HG02884 (cell line): ENCODE measurements around the gene LATS2.

Experiments
- ATAC-seq: cut with Tn5 transposase; IDR thresholded peaks from one replicate; pipeline ENCODE4 v1.9.1; 2021; ENCODE audit warnings: mild to moderate bottlenecking, moderate library complexity; ENCODE audit not compliant: unreplicated experiment

Gene LATS2

GRCh38 chr13:21061029-21061763 is at the start of gene LATS2:
LATS2 (minus strand) TSS chr13:21061586; CDS start chr13:21046026, 15,560 bp downstream.
- ATAC-seq, result peak; percentile 80

GRCh38 chr13:21109168-21109567 is 47.8 kb upstream of the LATS2 start:
- ATAC-seq, result no peak

- no peak for ATAC-seq
These were observed 44.7 kb upstream of the LATS2 start for GRCh38 chr13:21106089-21106488.

- ATAC-seq, result no peak
These were observed 43.0 kb upstream of the LATS2 start for GRCh38 chr13:21104199-21105019.

GRCh38 chr13:21101865-21102576 is 40.6 kb upstream of the LATS2 start:
- no peak for ATAC-seq

GRCh38 chr13:21100994-21101757 is 39.8 kb upstream of the LATS2 start:
- ATAC-seq, result no peak

- ATAC-seq, result no peak
These were observed 38.8 kb upstream of the LATS2 start for GRCh38 chr13:21100211-21100610.

GRCh38 chr13:21095311-21095710 is 33.9 kb upstream of the LATS2 start:
- ATAC-seq, result no peak

GRCh38 chr13:21089830-21090229 is 28.4 kb upstream of the LATS2 start:
- no peak for ATAC-seq

GRCh38 chr13:21088534-21088933 is 27.1 kb upstream of the LATS2 start:
- ATAC-seq, result no peak

GRCh38 chr13:21086929-21087328 is 25.5 kb upstream of the LATS2 start:
- ATAC-seq, result no peak

- no peak for ATAC-seq
These were observed 20.5 kb upstream of the LATS2 start for GRCh38 chr13:21081926-21082325.

- no peak for ATAC-seq
These were observed 19.2 kb upstream of the LATS2 start for GRCh38 chr13:21080593-21080891.

- no peak for ATAC-seq
These were observed 18.6 kb upstream of the LATS2 start for GRCh38 chr13:21079761-21080592.

GRCh38 chr13:21079221-21079620 is 17.8 kb upstream of the LATS2 start:
- ATAC-seq, result no peak

- no peak for ATAC-seq
These were observed 17.1 kb upstream of the LATS2 start for GRCh38 chr13:21078501-21078900.

GRCh38 chr13:21077788-21078353 is 16.5 kb upstream of the LATS2 start:
- ATAC-seq, result no peak

GRCh38 chr13:21077076-21077787 is 15.8 kb upstream of the LATS2 start:
- no peak for ATAC-seq

- ATAC-seq, result no peak
These were observed 14.9 kb upstream of the LATS2 start for GRCh38 chr13:21076253-21076652.
